Stimulated activated CD8-positive, alpha-beta memory T cell treated with anti-CD3 and anti-CD28 coated beads, Interleukin-7, amount 100 ng/mL, for 24 hours (primary cell): ENCODE results near the gene MACROD2.
"Not testable (repeated sequence)": the region's sequence is repeated elsewhere in the genome, so short reads cannot be mapped to it uniquely, and the experiment has no call there.

ENCODE experiments used
- DNase-seq: peaks from one replicate; pipeline ENCODE4 v3.0.0-alpha.2; 2020; ENCODE audit warnings: low read depth

MACROD2 gene

DNA sequence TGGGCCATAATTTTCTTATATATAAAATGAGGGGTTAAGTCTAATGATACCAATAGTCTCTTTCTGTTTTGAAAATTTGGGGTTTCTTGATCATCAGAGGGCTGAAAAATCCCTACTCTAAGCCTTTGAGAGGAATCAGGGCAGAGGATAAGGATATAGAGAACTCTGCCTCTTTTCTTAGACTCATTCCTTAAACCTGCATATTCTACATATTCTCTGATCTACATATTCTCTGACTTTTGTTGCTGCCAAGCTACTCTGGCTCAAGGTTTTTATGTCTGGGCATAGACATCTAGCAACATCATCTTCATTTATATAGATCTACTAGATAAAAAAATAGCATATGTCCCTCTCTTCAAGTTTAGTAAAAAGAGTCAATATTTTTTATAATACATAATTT lies 270.9 kb downstream of the MACROD2 start:
- no peak for DNase-seq

DNA sequence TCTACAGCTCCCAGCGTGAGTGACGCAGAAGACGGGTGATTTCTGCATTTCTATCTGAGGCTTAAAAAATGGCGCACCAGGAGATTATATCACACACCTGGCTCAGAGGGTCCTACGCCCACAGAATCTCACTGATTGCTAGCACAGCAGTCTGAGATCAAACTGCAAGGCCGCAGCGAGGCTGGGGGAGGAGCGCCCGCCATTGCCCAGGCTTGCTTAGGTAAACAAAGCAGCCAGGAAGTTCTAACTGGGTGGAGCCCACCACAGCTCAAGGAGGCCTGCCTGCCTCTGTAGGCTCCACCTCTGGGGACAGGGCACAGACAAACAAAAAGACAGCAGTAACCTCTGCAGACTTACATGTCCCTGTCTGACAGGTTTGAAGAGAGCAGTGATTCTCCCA lies 275.4 kb downstream of the MACROD2 start:
- DNase-seq: not testable (repeated sequence)

GRCh38 chr20:14282140-14282539 lies 286.8 kb downstream of the MACROD2 start:
- no peak for DNase-seq

DNA sequence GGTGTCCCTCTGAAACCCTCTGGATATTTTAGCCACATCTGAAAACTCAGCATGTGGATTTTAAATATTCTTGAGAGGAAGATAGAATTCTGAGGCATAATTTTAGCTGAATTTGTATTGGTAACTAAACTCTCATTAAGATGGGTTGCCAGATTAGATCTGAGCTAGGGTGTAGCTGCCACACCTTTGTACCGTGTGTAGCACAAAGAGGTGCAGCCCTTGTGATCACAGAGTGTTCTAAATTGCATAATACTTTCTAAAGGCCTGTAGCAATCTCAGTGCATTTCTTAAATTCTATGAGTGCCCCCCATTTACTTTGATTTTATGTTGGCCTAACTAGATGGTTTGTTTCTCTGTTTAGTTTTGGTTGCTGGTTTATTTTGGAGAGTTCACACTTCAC lies 289.1 kb downstream of the MACROD2 start:
- no peak for DNase-seq

DNA sequence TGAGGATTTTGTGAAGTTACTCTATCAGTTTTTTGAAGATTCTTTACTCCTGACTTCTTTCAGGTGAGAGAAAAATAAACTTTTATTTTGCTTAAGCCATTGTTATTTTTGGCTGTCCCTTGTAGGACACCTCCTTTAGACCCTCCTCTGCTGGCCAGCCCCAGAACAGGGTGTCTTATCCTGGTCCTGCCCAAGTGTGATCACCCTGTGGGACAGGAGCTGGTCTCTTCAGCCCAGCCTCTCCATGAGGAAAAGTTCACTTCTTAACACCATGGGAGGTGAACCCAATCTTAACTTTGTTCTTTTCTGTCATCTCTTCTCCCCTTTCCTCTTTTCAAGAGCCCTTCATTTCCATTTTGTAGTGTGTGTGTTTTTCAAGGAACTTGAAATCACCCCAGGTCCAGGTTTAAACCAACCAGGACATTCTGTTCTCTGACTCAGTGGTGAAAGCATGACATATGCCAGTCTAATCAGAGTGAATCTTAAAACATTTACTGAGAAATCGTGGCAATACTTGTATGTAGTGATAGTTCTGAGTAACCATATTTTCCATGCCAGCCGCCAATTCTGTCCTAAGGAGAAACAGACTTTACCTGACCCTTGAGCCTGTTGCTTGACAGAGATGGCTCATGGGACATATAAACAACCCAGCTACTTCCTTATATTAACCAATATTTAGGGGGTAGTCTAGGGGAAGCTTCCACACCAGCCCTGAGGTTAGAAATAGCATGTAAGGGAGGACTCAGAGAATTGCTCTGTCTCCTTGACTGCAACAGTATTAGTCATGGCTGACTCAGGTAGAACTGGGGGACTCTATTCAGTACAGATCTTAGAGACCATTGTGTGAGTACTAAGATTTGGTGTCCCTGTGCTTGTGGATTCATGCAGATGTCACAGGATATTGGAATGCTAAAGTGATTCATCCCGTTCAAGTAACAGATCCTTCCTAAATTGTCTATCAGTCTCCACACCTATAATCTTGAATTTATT lies 293.3 kb downstream of the MACROD2 start:
- DNase-seq: no peak

DNA sequence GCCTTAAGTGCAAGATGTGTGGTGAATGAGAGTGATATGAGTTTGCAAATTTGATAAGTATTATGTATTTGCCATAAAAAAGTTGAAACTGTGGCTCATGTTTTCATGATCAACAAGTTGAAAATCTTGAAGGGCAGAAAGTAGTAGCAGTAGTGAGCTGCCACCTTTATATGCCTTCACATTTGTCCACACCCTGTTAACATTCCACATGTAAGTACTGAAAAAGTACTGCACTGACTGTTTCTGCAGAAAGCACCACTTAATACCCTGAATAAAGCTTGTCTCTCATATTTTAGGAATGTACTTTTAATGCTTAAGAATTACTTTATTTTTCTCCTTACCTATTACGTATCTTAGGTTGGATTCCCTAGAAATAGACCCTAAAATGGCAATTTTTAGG lies 296.2 kb downstream of the MACROD2 start:
- no peak for DNase-seq

- no peak for DNase-seq
Observed at GRCh38 chr20:14295238-14295637, 299.9 kb downstream of the MACROD2 start.

DNA sequence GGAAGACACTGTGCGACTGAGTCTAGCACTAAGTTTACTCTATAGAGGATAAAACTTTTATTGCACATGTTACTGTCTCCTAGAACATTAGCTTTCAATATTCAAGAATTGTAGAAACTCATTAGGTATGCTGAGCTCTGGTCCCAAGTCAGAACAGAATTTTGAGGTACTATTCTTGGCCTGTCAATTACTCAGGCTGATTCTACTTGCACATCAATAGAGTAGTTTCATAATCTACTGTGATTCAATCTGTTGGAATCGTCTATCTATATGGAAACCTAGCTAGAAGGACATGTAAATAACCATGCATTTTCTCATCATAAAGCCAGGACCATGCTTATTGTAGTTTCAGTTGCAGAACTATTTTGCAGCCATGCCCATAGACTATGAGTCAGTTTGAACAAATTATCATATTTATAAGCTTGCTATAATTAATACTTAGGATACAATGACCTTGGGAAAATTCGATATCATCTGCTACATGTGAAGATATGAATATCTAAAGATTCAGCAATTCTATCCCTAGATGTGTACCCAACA lies 300.5 kb downstream of the MACROD2 start:
- DNase-seq: no peak

DNA sequence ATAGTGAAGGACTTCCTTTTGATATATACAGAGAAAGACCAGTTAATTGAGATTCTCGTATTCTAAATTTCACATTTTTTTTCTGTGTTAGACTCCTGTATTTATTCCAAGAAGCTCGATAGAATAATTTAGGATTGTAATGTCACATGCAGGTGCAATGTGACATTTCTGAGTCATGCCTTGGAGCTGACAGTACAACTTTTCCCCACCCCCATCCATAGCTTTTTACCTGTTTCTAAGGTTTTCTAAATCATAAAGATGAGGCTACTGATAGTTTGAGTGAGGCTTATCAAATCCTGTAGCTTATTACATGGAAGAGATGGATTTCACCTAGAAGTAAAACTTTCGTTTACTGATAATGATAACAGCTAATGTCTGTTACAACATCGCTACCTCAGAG lies 304.5 kb downstream of the MACROD2 start:
- DNase-seq: no peak

GRCh38 chr20:14303106-14303505 lies 307.8 kb downstream of the MACROD2 start:
- no peak for DNase-seq

- DNase-seq: no peak
Observed at GRCh38 chr20:14303651-14304050, 308.3 kb downstream of the MACROD2 start.

GRCh38 chr20:14304472-14304871 lies 309.2 kb downstream of the MACROD2 start:
- no peak for DNase-seq

DNA sequence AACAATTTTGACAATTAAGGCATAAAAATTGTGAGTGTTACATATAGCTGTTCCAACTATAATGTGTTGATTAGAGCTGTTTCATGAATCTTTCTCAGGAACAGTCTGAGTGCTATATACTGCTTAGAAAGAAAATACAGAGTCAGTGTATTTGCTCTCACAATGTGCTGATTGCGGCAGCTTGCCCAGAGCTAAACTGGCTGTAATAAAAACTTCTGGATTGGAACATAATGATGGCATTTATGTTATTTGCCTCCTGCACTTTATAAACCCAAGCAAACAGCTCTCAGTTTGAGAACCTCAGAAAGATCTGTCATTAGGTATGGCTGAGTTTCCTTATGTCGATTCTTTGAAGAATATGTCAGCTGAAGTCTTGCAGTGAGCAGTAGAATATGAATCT lies 312.6 kb downstream of the MACROD2 start:
- no peak for DNase-seq

DNA sequence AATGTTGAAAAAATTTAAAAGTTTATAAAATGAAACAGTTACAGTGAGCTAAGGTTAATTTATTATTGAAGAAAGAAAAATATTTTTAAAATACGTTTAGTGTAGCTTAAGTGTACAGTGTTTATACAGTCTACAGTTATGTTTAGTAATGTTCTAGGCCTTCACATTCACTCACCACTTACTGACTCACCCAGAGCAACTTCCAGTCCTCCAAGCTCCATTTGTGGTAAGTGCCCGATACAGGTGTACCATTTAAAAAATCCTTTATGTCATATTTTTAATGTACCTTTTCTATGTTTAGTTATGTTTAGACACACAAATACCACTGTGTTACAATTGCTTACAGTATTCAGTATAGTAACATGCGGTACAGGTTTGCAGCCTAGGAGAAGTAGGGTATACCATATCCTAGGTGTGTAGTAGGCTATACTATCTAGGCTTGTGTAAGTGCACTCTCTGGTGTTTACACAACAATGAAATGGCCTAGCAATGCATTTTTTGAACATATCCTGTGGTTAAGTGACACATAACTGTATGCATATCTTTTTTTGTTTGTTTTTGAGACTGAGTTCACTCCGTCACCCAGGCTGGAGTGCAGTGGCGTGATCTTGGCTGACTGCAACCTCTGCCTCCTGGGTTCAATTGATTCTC lies 315.8 kb downstream of the MACROD2 start:
- DNase-seq: no peak

DNA sequence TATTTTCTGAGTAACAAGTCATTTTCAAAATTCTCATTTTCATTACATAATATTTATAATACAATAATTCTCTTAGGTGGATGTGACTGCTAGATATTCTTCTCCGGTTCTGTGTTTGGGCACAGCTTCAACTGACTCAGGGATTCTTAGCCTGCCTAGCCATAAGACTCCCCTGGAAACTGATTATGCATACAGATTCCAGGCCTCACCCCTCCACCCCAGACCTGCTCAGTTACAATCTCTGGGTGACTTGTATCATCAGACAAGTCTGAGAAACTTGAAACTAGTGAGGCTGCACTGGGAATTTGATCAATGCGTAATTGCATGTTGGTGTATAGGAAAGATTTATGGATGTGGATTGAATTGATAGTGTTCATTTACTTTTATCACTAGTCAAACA lies 316.7 kb downstream of the MACROD2 start:
- DNase-seq: no peak

- no peak for DNase-seq
Observed at GRCh38 chr20:14313341-14314020, 318.2 kb downstream of the MACROD2 start.

GRCh38 chr20:14319704-14320103 lies 324.4 kb downstream of the MACROD2 start:
- DNase-seq: no peak

- no peak for DNase-seq
Observed at GRCh38 chr20:14331646-14332045, 336.3 kb downstream of the MACROD2 start.

DNA sequence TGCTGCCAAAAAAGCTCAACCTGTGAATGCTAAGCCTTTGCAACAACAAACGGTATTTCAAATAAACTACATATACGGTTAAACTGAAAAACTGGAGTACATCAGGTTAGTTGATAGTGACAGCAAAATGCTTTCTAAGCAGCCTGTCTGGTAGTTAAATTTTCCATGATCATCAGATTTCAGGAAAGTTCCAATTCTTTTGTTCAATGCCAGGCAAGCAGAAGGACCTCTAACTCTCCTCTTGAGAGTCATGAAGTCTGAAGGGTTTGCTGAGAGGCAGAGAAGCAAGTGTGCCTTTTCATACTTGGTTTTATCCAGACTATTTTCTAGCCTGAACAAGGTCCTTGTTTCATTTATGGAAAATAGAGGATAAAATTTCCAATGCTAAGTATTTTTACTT lies 337.6 kb downstream of the MACROD2 start:
- DNase-seq: no peak

DNA sequence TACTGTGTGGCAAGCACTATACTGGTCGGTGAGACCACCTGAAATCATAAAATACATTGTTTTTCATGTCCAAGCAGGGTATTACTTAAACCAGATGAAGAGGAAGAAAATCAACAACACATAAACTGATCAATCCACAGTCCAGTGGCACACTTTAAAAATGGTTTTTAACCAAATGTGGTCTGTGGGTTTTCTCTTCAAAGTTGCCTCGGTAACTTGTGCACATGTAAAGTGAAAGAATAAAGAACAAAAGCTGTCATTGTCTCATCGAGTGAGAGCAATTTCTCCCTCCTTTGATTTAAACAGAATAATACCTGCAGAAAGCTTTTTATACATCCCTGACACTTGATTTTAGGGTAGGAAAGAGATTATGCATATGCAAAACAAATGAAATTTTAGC lies 338.4 kb downstream of the MACROD2 start:
- no peak for DNase-seq

DNA sequence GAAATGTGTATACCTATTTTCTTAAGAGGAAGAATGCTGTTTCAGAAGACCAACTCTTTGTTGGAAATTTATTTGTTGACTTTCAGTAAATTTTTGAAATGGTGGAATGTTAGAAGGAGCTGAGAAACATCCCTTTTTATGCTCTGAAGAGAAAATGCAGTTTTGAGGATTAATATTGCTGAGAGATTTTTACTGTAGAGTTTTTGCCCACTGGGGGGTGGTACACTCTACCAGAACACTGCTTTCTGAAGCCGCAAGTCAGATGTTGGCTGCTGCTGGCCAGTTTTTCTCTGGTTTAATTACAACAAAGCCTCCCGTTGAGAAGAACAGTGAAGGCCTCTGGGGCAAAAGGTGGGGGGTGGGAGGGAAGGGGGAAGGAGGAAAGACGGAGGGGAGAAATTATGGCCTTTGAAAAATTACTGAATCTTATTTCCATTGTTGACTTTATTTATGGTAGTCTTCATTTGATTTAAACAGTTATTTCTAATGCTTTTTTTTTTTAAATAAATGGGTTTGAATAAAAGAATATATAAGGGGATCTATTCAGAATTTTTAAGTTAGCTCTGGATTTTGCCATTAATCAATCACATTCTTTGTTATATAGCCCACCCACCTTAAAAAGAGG lies 339.1 kb downstream of the MACROD2 start:
- no peak for DNase-seq

DNA sequence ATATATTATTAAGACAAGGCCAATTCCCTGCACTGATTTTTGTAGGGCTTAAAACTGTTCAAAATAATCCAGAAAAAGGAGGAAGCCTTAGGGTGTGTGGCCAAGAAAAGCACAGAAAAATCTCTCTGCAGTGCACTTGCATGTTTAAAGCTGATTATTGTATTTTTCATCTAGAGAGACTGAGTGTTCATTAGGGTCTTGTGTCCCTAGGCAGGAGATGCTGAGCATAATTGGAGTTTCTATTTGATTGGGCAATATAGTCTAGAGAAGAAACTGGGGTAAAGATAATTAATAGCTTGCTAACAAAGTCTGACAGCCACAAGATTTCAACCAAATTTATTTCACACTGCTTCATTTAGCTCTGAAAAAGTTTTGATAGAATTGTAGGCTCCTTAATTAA lies 339.7 kb downstream of the MACROD2 start:
- DNase-seq: no peak
